GM12865 (cell line): Measurements from ENCODE around the gene FCN2.

Experiments
- DNase-seq: peaks from one replicate; pipeline ENCODE4 v3.0.0; 2010; ENCODE audit warnings: low read depth
- H3K4me3 ChIP-seq: 2 replicates; pipeline ENCODE4 v1.5.1; 2011; ENCODE audit warnings: mild to moderate bottlenecking, low read depth, low read length, control low read depth
- CTCF ChIP-seq: IDR thresholded peaks from 2 replicates; pipeline ENCODE4 v1.5.1; 2011; ENCODE audit warnings: low read length, control low read depth, low read depth, inconsistent platforms; ENCODE audit not compliant: insufficient read depth; ENCODE audit errors: missing control alignments

The FCN2 gene

DNA sequence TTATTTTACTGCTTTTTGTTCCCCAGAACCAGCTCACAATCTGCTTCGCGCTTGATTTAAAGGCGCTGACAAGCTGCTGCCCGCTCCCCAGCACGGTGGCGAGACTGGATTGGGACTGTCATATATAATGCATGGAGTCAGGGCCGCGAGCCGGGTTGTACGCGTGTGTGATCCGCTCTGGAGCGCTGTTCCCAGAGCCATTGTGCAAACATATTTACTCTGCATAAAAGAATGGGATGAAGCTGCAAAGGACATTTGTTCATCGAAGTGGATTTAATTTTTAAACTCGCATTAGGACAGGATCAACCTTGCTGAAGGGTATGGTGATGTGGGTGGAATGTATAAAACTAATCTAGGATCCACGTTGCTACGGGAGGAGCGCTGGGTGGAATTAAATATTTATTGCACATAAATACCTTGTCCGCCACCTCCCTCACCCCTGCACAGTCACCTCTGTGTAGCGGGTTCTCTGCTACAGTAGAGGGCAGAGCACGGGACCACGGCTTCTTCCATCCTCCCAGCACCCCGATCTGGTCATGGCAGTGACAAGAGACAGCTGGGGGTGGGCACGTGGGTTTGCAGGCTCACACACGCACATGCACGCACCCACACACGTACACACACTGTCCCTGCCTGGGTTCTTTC, 55.2 kb downstream of the FCN2 start:
- H3K4me3 ChIP-seq, result peak overlapping the region; percentile 5
- no peak for TF ChIP-seq CTCF

DNA sequence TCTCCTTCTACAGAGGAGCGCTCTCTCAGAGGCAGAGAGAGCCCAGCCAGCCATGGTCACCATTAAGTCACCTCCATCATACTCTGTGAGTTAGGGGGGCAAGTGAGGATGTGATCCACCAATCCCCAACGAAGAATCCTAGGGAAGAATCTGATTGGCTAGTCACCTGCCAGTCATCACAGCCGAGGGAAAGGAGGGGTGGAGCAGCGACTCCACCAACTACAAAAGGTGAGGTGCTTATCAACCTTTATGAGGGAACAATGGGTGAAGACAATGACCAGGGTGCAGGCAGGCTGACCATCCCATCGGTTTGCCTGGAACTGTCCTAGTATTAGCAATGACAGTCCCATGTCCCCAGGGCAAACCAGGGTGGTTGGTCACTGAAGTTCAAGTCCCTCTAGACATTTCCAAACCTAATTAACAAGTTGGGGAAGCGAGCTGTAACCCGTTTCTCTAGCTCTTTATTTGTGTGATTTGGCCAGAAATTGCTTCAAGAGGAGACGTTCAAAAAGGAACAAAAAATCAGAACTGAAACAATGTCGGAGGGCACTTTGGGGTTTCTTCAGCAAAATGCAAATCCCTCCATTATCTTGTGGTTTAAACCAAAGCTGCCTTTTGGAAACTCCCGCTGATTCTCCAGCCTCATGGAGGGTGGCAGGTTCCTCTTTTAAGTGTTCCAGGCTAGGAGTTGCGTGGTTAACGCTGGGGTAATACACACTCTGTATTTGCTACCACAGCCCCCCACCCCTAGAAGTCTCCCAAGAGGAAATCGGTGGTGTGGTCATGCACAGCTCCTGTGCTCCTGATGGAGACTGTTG, 55.9 kb downstream of the FCN2 start:
- peak overlapping the region; percentile 5 for H3K4me3 ChIP-seq
- no peak for TF ChIP-seq CTCF
- peak; percentile 80 for DNase-seq

More for the DNA sequence above, 55.2 kb downstream of the FCN2 start:
- DNase-seq, result no peak
